Right atrium auricular region (tissue), 2 donors: ENCODE data around the gene MGAT3. TPM values are rescaled to one million over a fixed set of nuclear protein-coding genes. Genes with fewer than 3 reads are reported as not detected.

Experiments used
- DNase-seq: peaks from one replicate; pipeline ENCODE4 v3.0.0-alpha.2; 2019; ENCODE audit warnings: low spot score
- H3K27ac ChIP-seq, 2 donors: fragments of 200-600 bp; sonication (generic); 1 replicate in 1 of 2; 2 replicates in 1 of 2; pipeline ENCODE4 v1.5.1; 2016 to 2019
- H3K27me3 ChIP-seq, 2 donors: fragments of 200-600 bp; sonication (generic); one replicate each; pipeline versions ENCODE4 v1.5.1 to v1.6.0; 2017 to 2019
- H3K36me3 ChIP-seq: fragments of 200-600 bp; sonication (generic); one replicate; pipeline ENCODE4 v1.5.1; 2016
- H3K4me1 ChIP-seq, 2 donors: fragments of 200-600 bp; sonication (generic); one replicate each; pipeline versions ENCODE4 v1.5.1 to v1.6.0; 2017 to 2019
- H3K4me3 ChIP-seq, 2 donors: fragments of 200-600 bp; sonication (generic); 1 replicate in 1 of 2; 2 replicates in 1 of 2; pipeline ENCODE4 v1.5.1; 2017 to 2019; ENCODE audit warnings: mild to moderate bottlenecking in 1 of 2, moderate library complexity in 1 of 2
- H3K9me3 ChIP-seq, 2 donors: fragments of 200-600 bp; sonication (generic); one replicate each; pipeline ENCODE4 v1.5.1; 2019
- total RNA-seq, 2 donors: library from RNA; depleted of rRNA; stranded (reverse); fragments of >200 nt; gene quantifications; one replicate each; pipeline ENCODE4 v1.1.0, GENCODE V29; 2016
- TF ChIP-seq, protein P1 (sequence below), 2 donors: fragments of 200-600 bp; sonication (generic); IDR thresholded peaks; one replicate each; pipeline ENCODE4 v1.5.1; 2019; ENCODE audit warnings: antibody characterized with exemption in 2 of 2

Gene MGAT3
- total RNA-seq, 2 donors from 2014 or later = 2.9 to 11.3 TPM

DNA sequence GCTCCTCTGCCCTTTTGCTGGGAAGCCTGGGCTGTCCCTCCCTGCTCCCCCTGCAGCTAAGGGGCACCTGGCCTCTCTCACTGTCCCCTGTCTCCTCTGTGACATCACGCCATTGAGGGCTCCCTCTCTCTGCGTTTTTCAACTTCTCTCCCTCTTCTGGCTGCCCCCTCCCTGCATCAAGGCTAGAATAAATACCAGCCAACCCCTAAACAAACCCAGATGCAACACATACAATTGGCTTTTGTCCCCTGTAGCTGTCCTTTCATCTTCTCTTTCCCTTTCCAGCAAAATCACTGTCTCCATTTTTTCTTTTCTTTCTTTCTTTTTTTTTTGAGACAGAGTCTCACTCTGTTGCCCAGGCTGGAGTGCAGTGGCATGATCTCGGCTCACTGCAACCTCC is 42.0 kb downstream of the MGAT3 start:
- TF ChIP-seq, protein P1, sequence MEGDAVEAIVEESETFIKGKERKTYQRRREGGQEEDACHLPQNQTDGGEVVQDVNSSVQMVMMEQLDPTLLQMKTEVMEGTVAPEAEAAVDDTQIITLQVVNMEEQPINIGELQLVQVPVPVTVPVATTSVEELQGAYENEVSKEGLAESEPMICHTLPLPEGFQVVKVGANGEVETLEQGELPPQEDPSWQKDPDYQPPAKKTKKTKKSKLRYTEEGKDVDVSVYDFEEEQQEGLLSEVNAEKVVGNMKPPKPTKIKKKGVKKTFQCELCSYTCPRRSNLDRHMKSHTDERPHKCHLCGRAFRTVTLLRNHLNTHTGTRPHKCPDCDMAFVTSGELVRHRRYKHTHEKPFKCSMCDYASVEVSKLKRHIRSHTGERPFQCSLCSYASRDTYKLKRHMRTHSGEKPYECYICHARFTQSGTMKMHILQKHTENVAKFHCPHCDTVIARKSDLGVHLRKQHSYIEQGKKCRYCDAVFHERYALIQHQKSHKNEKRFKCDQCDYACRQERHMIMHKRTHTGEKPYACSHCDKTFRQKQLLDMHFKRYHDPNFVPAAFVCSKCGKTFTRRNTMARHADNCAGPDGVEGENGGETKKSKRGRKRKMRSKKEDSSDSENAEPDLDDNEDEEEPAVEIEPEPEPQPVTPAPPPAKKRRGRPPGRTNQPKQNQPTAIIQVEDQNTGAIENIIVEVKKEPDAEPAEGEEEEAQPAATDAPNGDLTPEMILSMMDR (IDR thresholded peaks at IDR 0.05) = no peak
- no peak overlapping the region for H3K27ac ChIP-seq
- no peaks in the 10 kb centered on the region for H3K36me3 ChIP-seq
- no peak overlapping the region for H3K4me3 ChIP-seq
- H3K27me3 ChIP-seq = no peaks in the 10 kb centered on the region
- DNase-seq = no peak
- H3K4me1 ChIP-seq = peaks cover 0 to 52% of the 10 kb centered on the region in 2 donors
- H3K9me3 ChIP-seq = no peaks in the 10 kb centered on the region

DNA sequence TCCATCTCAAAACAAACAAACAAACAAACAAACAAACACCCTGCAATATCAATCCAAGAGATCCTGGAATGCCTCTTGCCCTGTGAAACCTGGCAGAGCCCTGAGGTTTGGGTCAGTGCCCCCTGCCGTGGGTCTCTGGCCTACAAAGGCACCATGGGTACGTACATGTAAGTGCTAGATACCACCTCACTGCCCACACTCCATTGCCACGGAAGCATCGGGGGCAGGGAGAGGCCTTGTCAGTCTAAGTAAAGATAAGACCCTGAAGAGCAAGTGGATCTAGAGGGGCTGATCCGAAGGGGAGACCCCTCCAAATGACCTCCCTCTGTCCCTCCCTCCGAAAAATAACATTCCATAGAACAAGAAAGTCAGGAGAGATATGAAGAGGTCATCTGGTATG is 43.3 kb downstream of the MGAT3 start:
- H3K4me1 ChIP-seq = peaks cover 0 to 56% of the 10 kb centered on the region in 2 donors
- H3K27me3 ChIP-seq = no peaks in the 10 kb centered on the region
- TF ChIP-seq, protein P1 (IDR thresholded peaks at IDR 0.05) = no peak
- no peaks in the 10 kb centered on the region for H3K9me3 ChIP-seq
- H3K27ac ChIP-seq = peak overlapping the region; percentile 90 to 93
- peaks cover 12% of the 10 kb centered on the region for H3K36me3 ChIP-seq
- no peak overlapping the region for H3K4me3 ChIP-seq
- DNase-seq = no peak

DNA sequence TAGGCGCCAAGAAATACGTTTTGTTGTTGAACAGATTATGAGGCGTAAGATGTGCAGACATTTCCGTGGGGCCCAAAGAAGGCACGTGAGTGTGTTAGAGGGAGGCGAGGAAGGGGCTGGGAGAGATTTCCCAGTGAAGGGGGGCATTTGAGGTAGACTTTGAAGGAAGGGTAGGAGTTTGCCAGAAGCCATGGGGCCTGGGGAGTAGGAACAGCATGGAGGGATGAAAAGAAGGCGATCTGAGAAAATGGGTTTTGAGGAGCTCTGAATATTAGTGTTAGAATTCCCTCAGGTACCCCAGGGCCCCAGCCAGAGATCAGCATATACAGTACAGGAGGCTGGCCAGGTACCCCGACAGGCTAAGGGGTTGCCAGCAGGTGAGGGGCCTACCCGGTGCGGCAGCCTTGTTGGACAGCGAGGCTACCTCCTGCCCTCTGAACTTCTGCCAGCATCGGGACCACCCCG is 44.9 kb downstream of the MGAT3 start:
- Histone ChIP-seq H3K27me3 (no peaks in the 10 kb centered on the region), H3K27ac (peak overlapping the region; percentile 90 to 93), H3K4me3 (peak overlapping the region; percentile 84 to 95), H3K4me1 (peaks cover 0 to 55% of the 10 kb centered on the region in 2 donors), H3K36me3 (peaks cover 27% of the 10 kb centered on the region), H3K9me3 (no peaks in the 10 kb centered on the region)
- TF ChIP-seq, protein P1 (IDR thresholded peaks at IDR 0.05) = no peak
- DNase-seq = no peak

DNA sequence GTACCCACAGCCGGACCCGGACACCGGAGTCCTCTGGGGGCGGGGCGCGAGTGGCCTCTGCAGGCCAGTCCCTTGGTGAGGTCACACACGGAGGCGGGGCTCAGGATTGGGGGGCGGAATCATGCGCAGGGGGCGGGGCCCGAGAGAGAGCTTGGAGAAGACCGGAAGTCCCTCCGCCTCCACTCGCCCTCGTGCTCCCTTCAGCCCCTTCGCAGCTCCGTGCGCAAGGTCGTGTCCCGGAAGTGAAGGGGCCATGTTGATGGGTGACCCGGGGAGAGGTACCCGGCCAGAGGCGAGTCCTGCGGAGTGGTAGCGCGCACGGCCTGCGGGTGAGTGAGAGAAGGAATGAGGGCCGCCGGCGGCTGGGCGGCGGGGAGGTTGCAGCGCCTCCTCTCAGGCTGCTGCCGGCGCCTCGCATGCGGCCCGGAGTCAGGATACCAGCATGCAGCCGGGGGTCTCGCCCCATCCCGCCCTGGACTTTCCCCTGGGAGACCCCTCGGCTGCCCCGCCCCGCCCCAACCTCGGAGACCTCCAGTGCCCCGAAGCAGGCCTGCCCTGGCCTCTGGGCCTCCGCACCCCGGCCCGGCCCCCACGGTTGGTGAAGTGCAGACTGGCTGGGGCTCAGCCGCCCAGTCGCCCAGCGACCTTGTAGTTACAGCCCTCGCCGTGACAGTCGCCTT is 45.4 kb downstream of the MGAT3 start, which contains the start of gene MIEF1:
Gene MIEF1, plus strand, starts transcription at position 182 of the 680 bp plus-strand sequence. CDS start 9,005 bp downstream, outside the sequence.
- TF ChIP-seq, protein P1 (IDR thresholded peaks at IDR 0.05) = no peak
- Histone ChIP-seq H3K9me3 (no peaks in the 10 kb centered on the region), H3K36me3 (peaks cover 33% of the 10 kb centered on the region), H3K4me3 (peak within 1 kb of the TSS; percentile 84 to 95), H3K27me3 (no peaks in the 10 kb centered on the region), H3K4me1 (peaks cover 0 to 54% of the 10 kb centered on the region in 2 donors), H3K27ac (peak within 1 kb of the TSS; percentile 90 to 93)
- DNase-seq = peak; percentile 98

DNA sequence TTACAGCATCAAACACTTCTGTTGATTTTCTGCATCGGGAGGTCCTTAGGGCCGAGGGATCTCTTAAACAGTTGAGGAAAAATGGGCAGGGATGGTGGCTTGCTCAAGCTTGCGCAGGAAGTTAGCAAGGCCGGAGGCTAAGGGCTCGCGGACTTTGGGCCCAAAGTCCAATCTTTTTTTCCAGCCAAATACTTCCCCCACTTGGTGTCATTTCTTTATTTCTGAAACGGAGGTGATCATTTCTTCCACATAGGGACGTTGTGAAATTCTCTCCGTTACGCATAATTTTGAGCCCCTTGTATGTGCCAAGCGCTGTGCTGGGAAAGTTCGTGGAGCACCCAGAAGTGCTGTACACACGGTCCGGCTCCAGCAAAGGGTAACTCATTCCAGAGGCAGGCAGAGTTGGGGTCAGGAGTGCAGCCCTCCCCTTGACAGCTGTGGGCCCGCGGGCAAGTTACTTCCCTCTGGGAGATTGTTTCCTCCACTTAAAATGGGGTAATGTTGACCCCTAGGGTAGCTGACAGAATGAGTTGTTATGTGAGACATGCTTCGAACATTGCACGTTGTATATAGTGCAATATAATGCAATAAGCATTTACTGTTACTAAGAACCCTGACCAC is 46.1 kb downstream of the MGAT3 start:
- H3K9me3 ChIP-seq = no peaks in the 10 kb centered on the region
- peak overlapping the region; percentile 90 to 93 for H3K27ac ChIP-seq
- DNase-seq = no peak
- peak overlapping the region; percentile 84 to 95 for H3K4me3 ChIP-seq
- H3K27me3 ChIP-seq = no peaks in the 10 kb centered on the region
- peaks cover 0 to 51% of the 10 kb centered on the region in 2 donors for H3K4me1 ChIP-seq
- peaks cover 40% of the 10 kb centered on the region for H3K36me3 ChIP-seq
- TF ChIP-seq, protein P1 (IDR thresholded peaks at IDR 0.05) = no peak
